Esophagus (tissue), 2 donors: ENCODE data around the gene PATZ1. TPM values are rescaled to one million over a fixed set of nuclear protein-coding genes. Genes with fewer than 3 reads are reported as not detected.
"Not testable (repeated sequence)": the region's sequence is repeated elsewhere in the genome, so short reads cannot be mapped to it uniquely, and the experiment has no call there.

Source experiments
- H3K27ac ChIP-seq, 2 donors: one replicate each; pipeline ENCODE4 v1.5.1; 2013; ENCODE audit warnings: low read depth in 2 of 2, mild to moderate bottlenecking in 2 of 2, inconsistent platforms in 1 of 2, low read length in 1 of 2, moderate library complexity in 1 of 2
- H3K27me3 ChIP-seq, 2 donors: one replicate each; pipeline ENCODE4 v1.6.1; 2013; ENCODE audit warnings: low read length in 2 of 2, control low read depth in 1 of 2, mild to moderate bottlenecking in 1 of 2; ENCODE audit not compliant: insufficient read depth in 2 of 2, control insufficient read depth in 1 of 2
- H3K36me3 ChIP-seq, 2 donors: one replicate each; pipeline ENCODE4 v1.6.1; 2013; ENCODE audit warnings: low read length in 1 of 2; ENCODE audit not compliant: control insufficient read depth in 2 of 2, insufficient read depth in 2 of 2
- H3K4me1 ChIP-seq, 2 donors: one replicate each; pipeline ENCODE4 v1.6.1; 2013; ENCODE audit warnings: low read length in 1 of 2; ENCODE audit not compliant: control insufficient read depth in 2 of 2, insufficient read depth in 2 of 2
- H3K4me3 ChIP-seq, 2 donors: one replicate each; pipeline ENCODE4 v1.5.1; 2013; ENCODE audit warnings: low read length in 2 of 2, mild to moderate bottlenecking in 2 of 2, low read depth in 1 of 2, moderate library complexity in 1 of 2
- H3K9me3 ChIP-seq, 2 donors: one replicate each; pipeline ENCODE4 v1.6.1; 2013; ENCODE audit warnings: mild to moderate bottlenecking in 2 of 2, low read depth in 1 of 2, low read length in 1 of 2, moderate library complexity in 1 of 2; ENCODE audit not compliant: control insufficient read depth in 2 of 2, insufficient read depth in 1 of 2
- WGBS, 2 donors: extraction: QIAGEN DNeasy Blood & Tissue Kit; methylation state at CpG; one replicate each; pipeline ENCODE4 v1.1.7; 2013; 5-methylcytosine and 5-hydroxymethylcytosine counted together
- polyA plus RNA-seq, 2 donors: library from polyadenylated mRNA; stranded (reverse); fragments of 200-250 nt; gene quantifications; one replicate each; pipeline ENCODE4 v1.2.3, GENCODE V29; 2013
- donor health status: healthy with polysubstance abuse.
- donor health status: Bipolar disorder and iron deficiency.

The PATZ1 gene
- polyA plus RNA-seq, 2 donors, result 5.2 to 6.0 TPM

DNA sequence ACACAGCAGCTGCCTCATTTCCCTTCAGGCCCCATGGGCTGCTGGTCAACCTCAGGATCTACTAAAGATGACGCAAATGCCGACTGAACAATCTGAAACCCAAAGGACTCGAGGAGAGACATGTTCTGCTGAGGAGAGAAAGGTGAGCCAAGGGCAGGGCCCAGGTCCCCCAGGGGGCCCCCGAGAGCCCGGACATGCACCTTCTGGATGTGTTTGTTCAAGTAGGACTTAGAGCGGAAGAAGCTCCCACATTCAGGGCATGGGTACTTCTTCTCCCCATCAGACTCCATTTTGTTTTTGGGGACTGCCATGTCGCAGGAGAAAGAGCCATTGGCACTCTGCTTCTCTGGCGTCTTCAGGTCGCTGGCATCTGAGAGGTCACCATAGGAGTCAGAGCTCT lies 19.3 kb downstream of the PATZ1 start:
- no peak overlapping the region for H3K4me3 ChIP-seq
- no peak overlapping the region for H3K27ac ChIP-seq
- H3K27me3 ChIP-seq, result no peaks in the 10 kb centered on the region
- WGBS, 2 donors, result 89 to 94% methylated on average over 9 of the region's 9 CpGs
- peaks cover 4 to 19% of the 10 kb centered on the region in 2 donors for H3K4me1 ChIP-seq
- no peaks in the 10 kb centered on the region for H3K9me3 ChIP-seq
- H3K36me3 ChIP-seq, result peaks cover 0 to 19% of the 10 kb centered on the region in 2 donors

- Histone ChIP-seq H3K36me3 (peaks cover 0 to 19% of the 10 kb centered on the region in 2 donors), H3K4me1 (peaks cover under 1 to 17% of the 10 kb centered on the region in 2 donors), H3K4me3 (no peak overlapping the region), H3K9me3 (no peaks in the 10 kb centered on the region), H3K27ac (no peak overlapping the region), H3K27me3 (no peaks in the 10 kb centered on the region)
- 72 to 82% methylated on average over 7 to 8 of the region's 8 CpGs for WGBS, 2 donors
Observed at GRCh38 chr22:31323578-31324550, 22.3 kb downstream of the PATZ1 start.

GRCh38 chr22:31321421-31321820 lies 24.7 kb downstream of the PATZ1 start:
- Histone ChIP-seq H3K27ac (no peak overlapping the region), H3K36me3 (peaks cover 0 to 2% of the 10 kb centered on the region in 2 donors), H3K4me3 (no peak overlapping the region), H3K27me3 (no peaks in the 10 kb centered on the region), H3K4me1 (peaks cover 0 to 5% of the 10 kb centered on the region in 2 donors), H3K9me3 (no peaks in the 10 kb centered on the region)
- WGBS, 2 donors, result 81 to 84% methylated on average over 4 of the region's 4 CpGs

DNA sequence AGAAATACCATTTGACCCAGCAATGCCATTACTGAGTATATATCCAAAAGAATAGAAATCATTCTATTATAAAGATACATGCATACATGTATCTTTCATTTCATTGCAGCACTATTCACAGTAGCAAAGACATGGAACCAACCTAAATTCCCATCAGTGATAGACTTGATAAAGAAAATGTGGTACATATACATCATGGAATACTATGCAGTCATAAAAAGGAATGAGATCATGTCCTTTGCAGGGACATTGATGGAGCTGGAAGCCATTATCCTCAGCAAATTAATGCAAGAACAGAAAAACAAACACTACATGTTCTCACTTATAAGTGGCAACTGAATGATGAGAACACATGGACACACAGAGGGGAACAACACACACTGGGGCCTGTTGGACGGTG lies 31.9 kb downstream of the PATZ1 start:
- H3K4me3 ChIP-seq, H3K9me3 ChIP-seq, H3K4me1 ChIP-seq, H3K27ac ChIP-seq, H3K36me3 ChIP-seq, H3K27me3 ChIP-seq: not testable (repeated sequence)
- 94 to 100% methylated on average over 1 of the region's 1 CpG for WGBS, 2 donors

GRCh38 chr22:31313366-31314147 lies 32.6 kb downstream of the PATZ1 start:
- Histone ChIP-seq H3K9me3 (no peaks in the 10 kb centered on the region), H3K4me3 (no peak overlapping the region), H3K27me3 (no peaks in the 10 kb centered on the region), H3K27ac (peak overlapping the region; percentile 83), H3K36me3 (no peaks in the 10 kb centered on the region), H3K4me1 (no peaks in the 10 kb centered on the region)
- 16% methylated on average over 6 of the region's 6 CpGs for WGBS, 2 donors

GRCh38 chr22:31308181-31308580 lies 38.0 kb downstream of the PATZ1 start:
- Histone ChIP-seq H3K36me3 (no peaks in the 10 kb centered on the region), H3K4me1 (no peaks in the 10 kb centered on the region), H3K4me3 (no peak overlapping the region), H3K27me3 (no peaks in the 10 kb centered on the region), H3K27ac (no peak overlapping the region), H3K9me3 (no peaks in the 10 kb centered on the region)

DNA sequence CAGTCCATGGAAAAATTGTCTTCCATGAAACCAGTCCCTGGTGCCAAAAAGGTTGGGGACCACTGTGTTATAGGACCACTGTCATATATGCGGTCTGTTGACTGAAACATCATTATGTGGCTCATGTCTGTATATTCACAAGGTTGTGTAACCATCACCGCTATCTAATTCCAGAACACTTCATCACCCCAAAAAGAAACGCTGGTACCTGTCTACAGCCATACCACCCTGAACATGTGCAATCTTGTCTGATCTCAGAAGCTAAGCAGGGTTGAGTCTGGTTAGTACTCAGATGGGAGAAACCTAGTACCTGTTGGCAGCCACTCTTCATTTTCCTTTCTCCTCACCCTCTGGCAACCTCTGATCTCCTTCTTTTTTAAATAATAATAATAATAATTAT lies 41.0 kb downstream of the PATZ1 start:
- Histone ChIP-seq H3K36me3 (no peaks in the 10 kb centered on the region), H3K27me3 (no peaks in the 10 kb centered on the region), H3K9me3 (no peaks in the 10 kb centered on the region), H3K4me1 (no peaks in the 10 kb centered on the region), H3K4me3 (no peak overlapping the region), H3K27ac (no peak overlapping the region)
- 59 to 79% methylated on average over 3 of the region's 3 CpGs for WGBS, 2 donors

- Histone ChIP-seq H3K27ac (no peak overlapping the region), H3K4me3 (no peak overlapping the region), H3K4me1 (no peaks in the 10 kb centered on the region), H3K27me3 (no peaks in the 10 kb centered on the region), H3K36me3 (no peaks in the 10 kb centered on the region), H3K9me3 (no peaks in the 10 kb centered on the region)
- 86 to 90% methylated on average over 3 of the region's 3 CpGs for WGBS, 2 donors
Observed at GRCh38 chr22:31302537-31302936, 43.6 kb downstream of the PATZ1 start.

DNA sequence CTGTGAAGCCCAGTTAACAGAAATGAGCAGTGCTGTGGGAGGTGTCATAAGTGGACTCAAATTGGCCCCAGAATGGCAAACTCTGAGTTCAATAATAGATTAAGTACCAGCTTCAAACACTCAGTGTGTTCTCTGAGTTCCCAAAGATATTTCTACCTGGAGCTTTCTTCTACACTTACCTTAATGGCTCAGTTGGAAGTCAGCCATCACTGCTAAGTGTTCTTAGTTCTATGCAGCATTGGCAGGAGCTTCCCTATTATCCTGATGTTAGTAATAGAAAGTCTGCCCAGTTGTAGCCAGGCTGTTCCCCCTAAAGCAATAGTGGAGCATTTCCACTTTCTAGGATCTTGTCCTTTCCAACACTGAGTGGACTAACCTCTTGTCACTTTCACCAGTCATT lies 44.1 kb downstream of the PATZ1 start:
- H3K4me1 ChIP-seq, result no peaks in the 10 kb centered on the region
- H3K36me3 ChIP-seq, result no peaks in the 10 kb centered on the region
- H3K9me3 ChIP-seq, result no peaks in the 10 kb centered on the region
- H3K27me3 ChIP-seq, result no peaks in the 10 kb centered on the region
- H3K4me3 ChIP-seq, result no peak overlapping the region
- H3K27ac ChIP-seq, result no peak overlapping the region
